ENCODE results near the gene GOLGB1.

- TF ChIP-seq CTCF (conservative IDR thresholded peaks at IDR 0.05 in 1 of 2, IDR thresholded peaks at IDR 0.05 in 1 of 2; ENCODE audit: low read depth in 1 of 2, low read length in 2 of 2), result no peak
- no peak for TF ChIP-seq EZH2 (IDR thresholded peaks at IDR 0.05; ENCODE audit: low read length, missing control alignments)
Measured at GRCh38 chr3:121739902-121740301, 9.6 kb downstream of the GOLGB1 start.
